GM18499 (cell line): ENCODE measurements around the gene TLE1.
"Not testable (repeated sequence)": the region's sequence is repeated elsewhere in the genome, so short reads cannot be mapped to it uniquely, and the experiment has no call there.

ENCODE experiments used
- ATAC-seq: cut with Tn5 transposase; IDR thresholded peaks from one replicate; pipeline ENCODE4 v1.9.1; 2021; ENCODE audit warnings: moderate number of reproducible peaks; ENCODE audit not compliant: insufficient read depth, unreplicated experiment

The TLE1 gene

DNA sequence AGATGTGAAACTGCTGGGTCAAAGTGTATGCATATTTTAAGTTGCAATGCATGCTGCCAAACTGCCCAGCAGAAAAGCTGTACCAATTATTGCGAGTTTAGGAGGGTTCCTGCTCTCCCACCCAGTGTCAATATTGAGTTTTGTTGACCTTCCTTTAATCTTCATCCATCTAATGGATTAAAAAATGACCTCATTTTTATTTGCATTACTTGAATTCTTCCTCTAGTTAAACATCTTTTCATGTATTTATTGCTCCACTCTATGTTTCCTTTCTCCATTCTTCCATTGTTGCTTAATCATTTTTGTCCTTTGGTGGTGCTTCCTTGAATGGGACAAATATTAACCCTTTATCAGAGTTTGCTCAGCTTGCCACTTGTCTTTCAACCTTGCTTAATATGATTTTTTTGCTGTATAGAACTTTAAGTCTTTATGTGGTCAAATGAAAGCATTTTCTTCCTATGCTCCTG is 32.4 kb downstream of the TLE1 start:
- ATAC-seq, result no peak

DNA sequence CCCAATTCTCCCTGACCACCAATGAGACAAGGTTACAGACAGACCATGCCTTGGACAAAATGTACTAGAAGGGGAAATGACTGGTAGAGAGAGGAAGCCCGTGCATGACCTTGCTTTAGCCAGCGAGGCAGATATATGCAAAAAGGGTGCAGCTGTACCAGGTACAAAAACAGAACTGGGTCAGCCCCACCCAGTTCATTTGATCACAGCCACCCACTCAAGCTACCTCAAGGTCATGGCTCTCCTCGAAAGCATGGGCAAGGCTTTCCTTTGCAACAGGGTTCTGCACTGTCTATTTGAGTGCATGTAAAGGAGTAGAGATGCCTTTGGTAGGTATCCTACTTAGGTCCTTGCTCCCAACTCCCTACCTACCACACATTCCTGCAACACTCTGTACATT is 33.3 kb downstream of the TLE1 start:
- ATAC-seq, result peak; percentile 91

DNA sequence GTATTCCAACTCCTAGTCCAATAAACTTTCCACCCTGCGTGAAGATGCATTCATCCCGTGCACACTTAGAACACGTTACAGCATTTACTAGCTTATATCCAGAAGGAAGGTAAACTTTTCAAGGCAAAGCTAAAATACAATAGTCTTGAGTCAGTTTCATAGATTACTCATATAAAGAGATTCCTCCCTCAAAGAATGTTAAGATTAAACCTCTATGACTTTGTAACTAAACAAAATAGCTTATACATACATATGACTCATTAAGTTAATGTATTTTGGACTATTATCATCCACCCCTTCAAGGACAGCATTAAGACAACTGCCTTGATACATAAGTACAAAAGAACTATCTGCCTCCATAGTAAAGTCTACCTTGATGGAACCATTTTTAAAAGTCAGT is 36.1 kb downstream of the TLE1 start:
- ATAC-seq, result no peak

DNA sequence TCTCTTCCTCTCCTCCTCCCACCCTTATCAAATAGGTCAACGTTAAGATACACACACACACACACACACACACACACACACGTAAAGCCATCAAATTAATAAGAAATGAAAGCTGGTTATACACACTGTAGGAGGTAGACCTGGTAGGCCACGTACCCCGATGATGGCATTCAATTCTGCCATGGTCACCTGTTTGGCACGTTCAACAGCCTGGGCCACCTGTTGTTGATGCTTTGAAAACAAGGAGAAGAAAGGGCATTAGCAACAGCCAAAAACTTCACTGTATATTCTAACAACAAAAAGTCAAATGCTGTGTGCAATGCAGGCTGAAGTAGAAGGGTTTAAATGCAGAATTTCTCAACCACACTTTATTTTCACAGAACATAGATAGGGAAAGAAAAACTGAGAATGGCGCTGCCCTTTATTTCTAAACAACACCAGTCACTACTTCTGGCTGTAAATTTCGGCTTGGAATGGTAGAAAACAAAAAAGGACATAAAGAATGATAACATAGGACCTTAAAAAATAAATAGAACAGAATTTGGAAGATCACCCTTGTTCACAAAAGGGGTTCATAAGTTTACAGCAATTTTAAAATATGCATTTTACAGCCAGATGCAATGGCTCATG is 37.2 kb downstream of the TLE1 start:
- no peak for ATAC-seq

DNA sequence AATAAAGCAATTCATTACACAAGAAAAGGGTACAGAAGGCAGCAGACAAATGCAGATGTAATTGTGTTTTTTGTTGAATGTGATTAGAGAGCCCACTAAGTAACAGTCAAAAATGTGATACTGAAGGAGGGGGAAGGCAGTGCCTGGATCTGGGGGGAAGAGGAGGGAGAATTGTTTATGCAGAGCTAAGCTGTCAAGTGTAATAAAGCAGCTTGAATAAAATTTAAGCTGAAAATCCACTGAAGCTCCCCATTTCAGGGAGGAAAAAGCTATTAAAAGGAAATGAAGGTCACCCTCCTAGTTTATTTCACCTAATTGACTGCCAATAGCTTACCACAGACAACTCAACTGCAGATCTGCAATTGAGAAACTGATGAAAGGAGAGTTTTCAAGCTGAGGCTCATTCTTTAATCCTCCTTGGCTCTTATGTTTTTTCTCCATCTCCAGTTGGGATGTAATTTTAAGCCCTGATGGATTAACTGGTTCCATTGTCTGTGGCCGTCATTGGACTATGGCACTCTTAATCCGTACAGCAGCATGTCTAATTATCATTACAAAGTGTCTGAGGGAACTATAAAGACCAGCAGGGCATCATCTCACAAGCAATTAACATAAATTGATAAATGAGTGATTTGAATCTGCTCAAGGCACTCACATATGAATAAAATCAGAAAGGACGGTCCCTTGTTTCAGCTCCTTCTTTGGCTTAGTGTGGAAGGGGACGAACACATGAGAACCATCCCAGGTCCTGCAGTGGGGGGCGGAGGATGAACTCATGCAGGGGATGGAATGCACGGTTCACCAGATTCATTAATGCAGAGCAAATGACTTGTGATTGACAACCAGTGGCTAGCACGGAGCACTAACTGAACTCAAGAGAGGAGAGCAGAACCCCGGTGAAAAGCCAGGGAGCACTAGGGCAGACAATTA is 38.5 kb downstream of the TLE1 start:
- no peak for ATAC-seq

DNA sequence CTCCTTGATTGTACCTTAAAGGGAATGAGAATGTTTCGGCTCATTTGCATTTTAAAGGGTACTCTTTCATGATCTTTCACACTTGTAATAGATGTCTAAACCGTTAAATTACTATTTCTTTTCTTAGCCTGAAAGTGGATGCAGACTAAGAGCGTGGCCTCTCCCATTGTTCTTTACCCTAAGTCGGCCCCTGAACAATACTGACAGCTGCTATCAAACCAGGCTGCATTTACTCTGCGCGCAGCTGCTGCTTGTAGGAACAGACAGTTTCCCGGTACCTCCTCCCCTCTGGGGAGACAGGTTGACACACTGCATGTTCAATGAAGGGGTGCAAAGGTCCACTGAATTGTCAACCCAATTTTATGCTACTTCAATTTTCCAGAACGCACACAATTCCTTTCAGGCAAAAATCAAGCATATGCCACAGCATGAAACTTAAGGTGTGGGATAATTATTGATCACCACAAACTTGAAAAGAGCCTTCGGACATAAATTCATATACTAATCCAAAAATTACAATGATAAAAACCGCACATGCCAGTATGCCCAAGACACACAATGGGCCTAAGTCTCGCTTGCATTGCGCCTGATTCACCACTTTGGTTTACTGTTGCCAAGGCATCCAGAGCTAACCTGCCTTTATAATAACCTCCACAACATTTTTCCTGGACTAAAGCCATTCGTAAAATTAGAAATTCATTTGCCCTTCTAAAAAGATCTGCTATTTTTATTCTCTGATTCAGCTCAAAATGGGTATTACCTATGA is 39.7 kb downstream of the TLE1 start:
- no peak for ATAC-seq

DNA sequence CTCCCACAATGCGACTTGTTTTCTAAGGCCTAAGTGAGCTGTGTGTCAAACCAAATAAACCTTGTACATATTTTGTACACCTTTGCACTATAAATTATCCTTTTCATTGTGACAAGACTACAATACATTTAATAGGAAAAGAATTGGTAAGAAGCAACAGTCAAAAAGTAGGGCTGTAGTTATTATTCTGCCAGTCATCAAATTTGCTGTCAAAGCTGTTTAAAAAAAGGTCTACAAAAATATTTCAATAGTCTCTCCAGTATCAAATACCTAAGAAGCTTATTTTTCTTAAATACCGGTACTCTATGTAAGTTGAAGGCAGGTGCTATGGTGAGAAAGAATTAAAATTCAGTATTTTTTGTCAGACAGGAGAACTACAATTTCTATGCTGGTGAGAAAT is 40.5 kb downstream of the TLE1 start:
- ATAC-seq, result no peak

DNA sequence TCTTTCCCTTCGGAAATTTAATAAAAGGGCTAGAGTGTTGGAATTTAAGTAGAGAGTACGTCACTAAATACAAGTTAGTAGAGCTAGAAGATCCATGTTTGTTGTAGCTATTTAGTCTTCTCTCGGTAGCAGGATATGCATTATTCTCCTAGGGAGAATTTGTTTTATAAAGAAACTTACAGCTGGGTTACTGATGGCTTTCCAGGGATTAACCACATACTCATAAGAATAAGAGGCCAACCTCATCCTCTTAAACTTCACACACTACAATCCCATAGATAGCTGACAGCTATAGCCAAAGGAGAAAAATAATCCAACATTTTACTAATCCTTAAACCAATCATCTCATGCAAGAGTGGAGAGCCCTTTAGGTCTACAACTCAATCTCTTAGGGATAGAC is 43.0 kb downstream of the TLE1 start:
- ATAC-seq, result no peak

DNA sequence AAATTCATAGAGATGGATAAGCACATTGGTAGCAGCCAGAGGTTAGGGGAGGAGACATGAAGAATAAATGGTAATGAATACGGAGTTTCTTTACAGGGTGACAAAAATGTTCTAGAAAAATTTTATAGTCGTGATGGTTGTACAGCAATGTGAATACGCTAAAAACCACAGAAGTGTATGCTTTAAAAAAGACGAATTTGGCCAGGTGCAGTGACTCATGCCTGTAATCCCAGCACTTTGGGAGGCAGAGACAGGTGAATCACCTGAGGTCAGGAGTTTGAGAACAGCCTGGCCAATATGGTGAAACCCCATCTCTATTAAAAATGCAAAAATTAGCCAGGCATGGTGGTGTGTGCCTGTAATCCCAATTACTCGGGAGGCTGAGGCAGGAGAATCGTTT is 44.8 kb downstream of the TLE1 start:
- not testable (repeated sequence) for ATAC-seq

DNA sequence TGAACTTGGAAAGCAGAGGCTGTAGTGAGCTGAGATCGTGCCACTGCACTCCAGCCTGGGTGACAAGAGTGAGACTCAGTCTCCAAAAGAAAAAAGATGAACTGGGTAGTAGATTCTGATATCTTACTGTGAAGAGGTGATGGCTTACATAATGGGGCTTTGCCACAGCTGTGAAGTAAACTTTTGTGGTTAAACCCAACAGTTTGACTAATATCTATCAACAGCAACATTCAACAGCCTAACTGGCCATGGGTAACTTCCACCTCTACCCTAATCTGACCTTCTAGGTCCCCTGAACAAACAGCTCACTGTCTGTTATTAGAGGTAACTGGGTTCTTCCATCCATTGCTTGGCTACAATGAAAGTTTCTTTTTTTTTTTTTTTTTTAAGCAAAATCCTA is 52.1 kb downstream of the TLE1 start:
- ATAC-seq, result no peak

DNA sequence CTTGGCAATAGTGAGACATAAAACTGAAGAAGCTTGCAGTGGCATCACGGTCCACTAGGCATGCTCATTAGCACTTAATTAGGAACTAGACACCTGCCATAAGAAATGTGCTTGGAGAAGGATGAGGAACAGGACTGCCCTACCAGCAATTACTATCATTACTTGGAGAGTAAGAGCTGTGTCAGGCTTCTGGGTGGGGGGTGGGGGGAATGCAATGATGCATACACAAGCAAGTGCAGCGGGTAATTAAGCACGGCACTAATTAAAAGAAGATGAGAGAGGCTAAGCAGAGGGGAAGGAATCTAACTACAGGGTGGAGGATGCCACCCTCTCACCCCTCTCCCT is 53.1 kb downstream of the TLE1 start:
- ATAC-seq, result no peak

DNA sequence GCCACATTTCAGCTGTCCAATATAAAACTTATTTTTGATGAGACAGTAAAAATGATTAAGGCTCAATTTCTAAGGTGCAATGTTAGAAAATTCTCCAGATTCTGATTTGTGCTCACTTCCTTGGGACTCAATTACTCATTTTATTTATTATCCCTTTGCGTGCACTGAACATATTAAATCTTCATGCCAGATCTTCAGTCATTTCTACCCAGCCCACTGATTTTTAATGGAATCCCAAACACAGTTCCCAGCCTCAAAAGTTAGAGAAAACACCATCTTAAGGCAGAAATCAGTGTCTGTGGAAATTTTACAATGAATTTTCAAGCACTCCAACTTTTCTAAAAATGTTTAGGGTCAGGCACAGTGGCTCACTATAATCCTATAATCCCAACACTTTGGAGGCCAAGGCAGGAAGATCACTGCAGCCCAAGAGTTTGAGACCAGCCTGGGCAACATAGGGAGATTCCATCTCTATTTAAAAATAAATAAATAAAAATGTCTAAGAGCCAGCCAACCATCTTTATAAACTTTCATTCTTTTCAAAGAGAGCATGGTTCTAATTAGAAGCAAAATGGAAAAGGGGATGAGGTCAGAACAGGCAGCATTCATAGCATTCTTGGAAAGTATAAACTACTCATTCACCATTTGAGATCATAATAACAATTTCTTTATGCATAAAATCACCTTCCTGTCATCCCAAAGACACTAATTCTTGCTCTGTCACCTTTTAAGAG is 53.7 kb downstream of the TLE1 start:
- no peak for ATAC-seq

DNA sequence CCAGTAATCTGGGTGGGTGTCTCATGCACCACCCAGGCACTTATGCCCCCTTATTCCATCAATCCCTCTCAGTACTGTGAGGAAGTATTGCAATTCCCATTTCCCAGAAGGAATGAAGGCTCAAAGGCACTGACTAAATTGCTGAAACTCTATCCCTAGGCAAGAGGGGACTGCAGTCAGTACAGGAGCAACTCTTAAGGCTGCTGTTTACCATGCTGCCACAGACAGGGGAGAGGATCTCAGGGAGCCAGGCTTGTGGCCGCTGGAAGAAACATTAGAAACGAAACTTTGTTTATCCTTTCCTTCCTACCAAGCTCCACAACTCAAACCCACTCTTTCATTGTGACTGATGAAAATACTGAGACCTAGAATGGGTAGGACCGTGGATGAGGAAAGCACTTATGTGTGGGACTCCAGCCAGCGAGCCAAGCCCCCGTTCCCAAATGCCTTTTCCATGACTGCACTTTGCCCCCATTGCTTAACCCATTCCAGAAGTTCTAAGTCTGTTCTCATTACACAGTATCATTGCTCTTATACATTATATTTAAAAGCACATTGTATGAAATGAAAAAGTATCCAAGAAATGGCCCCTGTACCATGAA is 54.3 kb downstream of the TLE1 start:
- no peak for ATAC-seq

DNA sequence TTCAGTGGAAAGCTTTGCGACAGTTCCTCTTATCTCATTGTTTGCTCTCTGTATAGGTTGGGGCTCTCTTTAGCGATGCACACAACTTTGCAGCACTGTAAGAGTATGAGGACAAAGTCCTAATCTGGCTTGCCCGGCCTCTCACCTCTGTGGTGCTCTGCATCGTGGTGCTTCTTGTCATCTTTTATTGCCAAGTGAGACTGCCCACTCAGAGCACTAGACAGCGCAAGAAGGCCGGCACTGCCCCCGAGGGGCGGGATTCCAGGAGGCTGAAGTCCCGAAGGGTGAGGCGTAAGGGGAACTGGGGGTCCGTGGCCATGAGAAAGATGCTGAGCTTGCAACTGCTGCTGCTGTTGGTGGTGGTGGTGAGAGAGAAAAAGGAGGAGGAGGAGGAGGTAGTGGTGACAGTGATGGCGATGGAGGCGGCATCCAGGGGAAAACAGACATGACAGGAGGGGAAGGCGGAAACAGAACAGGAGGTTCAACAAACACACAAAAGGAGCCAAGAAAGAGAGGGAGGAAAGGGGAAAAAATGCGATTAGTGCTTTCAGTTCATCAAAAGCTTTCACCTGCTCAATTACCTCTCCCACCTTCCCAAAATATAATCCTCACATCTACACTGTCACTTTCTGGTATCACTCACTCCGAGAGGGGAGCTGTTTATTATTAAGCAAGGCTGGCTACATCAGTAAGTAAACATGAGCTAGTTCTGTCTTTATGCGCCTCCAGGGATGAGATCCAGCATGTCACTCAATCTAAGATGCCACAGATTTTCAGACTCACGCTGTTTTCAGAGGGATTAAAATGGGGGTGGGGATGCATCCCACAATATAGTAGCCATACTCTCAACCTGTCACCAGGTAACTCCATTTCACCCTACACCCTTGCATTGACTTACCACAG is 55.1 kb downstream of the TLE1 start:
- no peak for ATAC-seq

DNA sequence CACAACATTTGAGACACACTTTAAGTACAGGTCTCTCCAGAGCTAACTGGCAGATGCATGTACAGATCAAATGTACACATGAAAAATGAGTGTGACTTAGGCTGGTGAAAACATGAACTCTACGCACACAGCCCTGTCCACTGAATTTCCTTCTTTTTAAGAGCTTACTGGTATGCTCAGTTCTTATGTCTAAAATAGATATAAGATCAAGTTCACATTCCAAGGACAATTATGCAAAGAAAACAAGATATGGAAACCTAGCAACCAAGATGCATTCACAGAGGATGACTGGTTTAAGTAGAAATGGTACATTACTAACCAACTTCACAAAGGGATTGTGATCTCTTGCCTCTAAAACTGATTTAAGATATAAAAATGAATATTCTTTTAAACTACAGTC is 56.7 kb downstream of the TLE1 start:
- ATAC-seq, result no peak

DNA sequence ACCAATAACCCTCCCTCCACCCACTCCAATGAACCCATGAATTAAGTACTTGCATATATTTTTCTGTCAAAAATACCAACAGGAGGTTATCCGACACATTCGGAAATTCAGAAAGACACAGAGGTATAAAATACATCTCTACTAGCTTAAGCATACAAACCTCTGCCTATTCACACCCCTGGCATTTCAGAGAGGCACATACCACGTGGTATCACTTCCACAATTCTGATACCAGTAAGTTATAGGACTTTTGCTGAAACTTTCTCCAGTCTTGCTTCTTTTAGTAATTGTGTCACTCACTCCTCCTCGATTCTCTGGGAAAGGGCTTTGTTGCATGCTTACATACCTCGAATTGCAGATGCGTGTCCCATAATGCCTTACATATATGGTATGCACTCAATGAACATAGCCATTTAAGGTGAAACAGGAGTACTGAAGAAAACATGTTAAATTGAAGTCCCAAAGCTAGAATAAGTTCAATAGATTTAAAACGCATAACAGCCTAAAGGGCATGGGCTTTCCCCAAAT is 58.1 kb downstream of the TLE1 start:
- ATAC-seq, result no peak

DNA sequence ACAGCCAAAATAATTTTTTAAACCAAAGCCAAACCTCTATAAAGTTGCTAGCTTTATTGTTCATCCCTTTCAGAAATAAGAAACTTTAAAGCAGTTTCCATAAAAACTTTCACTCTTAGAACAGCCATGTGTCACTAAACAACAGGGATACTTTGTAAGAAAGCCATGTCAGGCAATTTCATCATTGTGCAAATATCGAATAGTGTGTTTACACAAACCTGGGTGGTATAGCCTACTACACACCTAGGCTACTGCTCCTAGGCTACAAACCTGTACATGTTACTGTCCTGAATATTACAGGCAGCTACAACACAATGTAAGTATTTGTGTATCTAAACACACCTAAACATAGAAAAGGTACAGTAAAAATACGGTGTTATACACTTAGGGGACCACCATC is 59.9 kb downstream of the TLE1 start:
- ATAC-seq, result no peak

DNA sequence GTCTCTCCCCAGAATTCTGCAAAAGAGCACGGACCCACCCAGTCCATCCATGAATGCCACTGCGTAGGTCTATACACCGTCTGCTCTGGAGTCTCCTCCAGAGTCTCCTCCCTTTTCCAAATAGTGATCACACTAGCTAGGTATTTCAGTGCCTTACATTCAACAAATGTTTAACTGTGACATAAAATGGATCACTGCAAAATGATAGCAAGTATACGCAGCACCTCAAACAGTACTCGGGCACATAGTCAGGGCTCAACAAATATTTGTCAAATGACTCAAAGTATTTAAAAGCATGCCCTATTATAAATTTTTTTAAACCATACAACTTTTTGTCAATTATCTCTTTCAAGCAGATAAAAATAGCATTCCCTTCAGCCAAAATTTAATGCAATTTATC is 60.5 kb downstream of the TLE1 start:
- no peak for ATAC-seq

DNA sequence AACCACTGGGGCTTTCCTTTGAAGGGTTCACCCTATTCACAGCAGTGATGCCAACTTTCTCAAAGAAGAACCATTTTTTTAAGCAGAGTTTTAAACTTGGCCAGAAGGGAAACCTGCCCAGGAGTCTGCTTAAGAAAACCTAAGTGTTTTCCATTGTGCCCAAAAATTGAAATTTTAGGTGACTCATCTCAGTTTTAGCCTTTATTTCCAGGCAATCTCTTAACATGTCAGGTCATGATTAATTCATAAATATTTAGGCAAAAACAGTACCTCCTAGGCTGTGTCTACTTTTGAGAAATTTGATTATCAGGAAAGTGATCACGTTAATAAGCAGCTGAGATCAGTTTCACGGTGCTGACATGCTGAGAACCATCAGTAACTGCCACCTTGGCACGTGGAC is 61.9 kb downstream of the TLE1 start:
- ATAC-seq, result no peak
